22Rv1 (cell line): ENCODE results near the gene PATE4.

Experiments
- CTCF ChIP-seq: fragments of 450-650 bp; IDR thresholded peaks from 2 replicates; pipeline ENCODE4 v1.5.1; 2017; ENCODE audit warnings: mild to moderate bottlenecking
- ZFX ChIP-seq: fragments of 450-650 bp; IDR thresholded peaks from 2 replicates; pipeline ENCODE4 v1.6.1; 2017; ENCODE audit warnings: antibody characterized with exemption, borderline replicate concordance

- peak; percentile 81 for TF ChIP-seq CTCF
- TF ChIP-seq ZFX, result no peak
These were observed 41.5 kb downstream of the PATE4 start for GRCh38 chr11:125874556-125875124.
